HepG2 (cell line): Measurements from ENCODE around the gene KIF26B.

Source experiments
- CHD2 ChIP-seq: IDR thresholded peaks from 2 replicates; pipeline ENCODE4 v1.6.1; 2011; ENCODE audit warnings: low read depth, low read length, improper control_type of control experiment
- EP300 ChIP-seq, 3 experiments: sonication (generic) in 1 of 3; formaldehyde crosslinking in 1 of 3; IDR thresholded peaks; 2 replicates each; pipeline versions ENCODE4 v1.5.1 to v1.6.1; 2011 to 2020; ENCODE audit warnings: low read depth in 2 of 3, low read length in 2 of 3, borderline replicate concordance in 1 of 3, improper control_type of control experiment in 1 of 3, mild to moderate bottlenecking in 1 of 3, missing genetic modification reagents in 1 of 3, moderate library complexity in 1 of 3
- FOXM1 ChIP-seq: sonication (generic); formaldehyde crosslinking; IDR thresholded peaks from 2 replicates; pipeline ENCODE4 v1.5.0; 2020; ENCODE audit warnings: missing genetic modification reagents
- HOXA3 ChIP-seq: sonication (generic); formaldehyde crosslinking; IDR thresholded peaks from 2 replicates; pipeline ENCODE4 v1.5.0; 2020; ENCODE audit warnings: missing genetic modification reagents
- SP5 ChIP-seq: IDR thresholded peaks from 2 replicates; pipeline ENCODE4 v1.6.1; 2016; ENCODE audit warnings: low read depth, borderline replicate concordance
- ZNF530 ChIP-seq: sonication (generic); formaldehyde crosslinking; IDR thresholded peaks from 2 replicates; pipeline ENCODE4 v1.5.0; 2020; ENCODE audit warnings: low read depth, mild to moderate bottlenecking, missing genetic modification reagents
- ZNF549 ChIP-seq: sonication (generic); formaldehyde crosslinking; IDR thresholded peaks from 2 replicates; pipeline ENCODE4 v1.5.0; 2020; ENCODE audit warnings: missing genetic modification reagents
- ZNF749 ChIP-seq: sonication (generic); formaldehyde crosslinking; IDR thresholded peaks from 2 replicates; pipeline ENCODE4 v1.8.0; 2022; ENCODE audit warnings: mild to moderate bottlenecking, missing genetic modification reagents, moderate library complexity, borderline replicate concordance
- TF ChIP-seq, protein P1 (sequence below), 2 experiments: sonication (generic) in 1 of 2; formaldehyde crosslinking in 1 of 2; IDR thresholded peaks; 2 replicates each; pipeline versions ENCODE4 v1.5.1 to v1.6.1; 2011 to 2020; ENCODE audit warnings: borderline replicate concordance in 1 of 2, low read depth in 1 of 2, low read length in 1 of 2, mild to moderate bottlenecking in 1 of 2, missing genetic modification reagents in 1 of 2, moderate library complexity in 1 of 2
- TF ChIP-seq, protein P2 (sequence below): sonication (generic); formaldehyde crosslinking; IDR thresholded peaks from 2 replicates; pipeline ENCODE4 v1.5.0; 2020; ENCODE audit warnings: missing genetic modification reagents
- TF ChIP-seq, protein P3 (sequence below): sonication (generic); formaldehyde crosslinking; IDR thresholded peaks from 2 replicates; pipeline ENCODE4 v1.5.0; 2020; ENCODE audit warnings: mild to moderate bottlenecking, missing genetic modification reagents, moderate library complexity

DNA sequence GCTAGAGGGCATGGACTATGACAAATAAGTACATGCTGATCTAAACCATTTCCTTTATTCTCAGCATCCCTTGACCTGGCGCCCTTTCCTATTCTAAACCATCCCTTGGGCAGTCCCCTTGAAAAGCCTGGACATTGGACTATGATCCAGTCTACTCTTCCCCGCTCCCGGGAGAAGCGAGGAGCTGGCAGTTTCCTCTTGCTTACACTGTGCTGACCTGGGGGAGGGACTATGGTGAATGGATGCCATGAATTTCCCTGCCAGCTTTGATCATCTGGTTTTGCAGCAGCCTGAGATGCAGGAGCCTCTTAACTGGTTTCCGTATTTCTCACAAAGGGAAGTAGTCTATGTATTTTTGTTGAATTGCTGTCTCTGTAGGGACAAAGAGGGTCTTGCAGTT, 121.7 kb downstream of the KIF26B start:
- TF ChIP-seq, protein P1, sequence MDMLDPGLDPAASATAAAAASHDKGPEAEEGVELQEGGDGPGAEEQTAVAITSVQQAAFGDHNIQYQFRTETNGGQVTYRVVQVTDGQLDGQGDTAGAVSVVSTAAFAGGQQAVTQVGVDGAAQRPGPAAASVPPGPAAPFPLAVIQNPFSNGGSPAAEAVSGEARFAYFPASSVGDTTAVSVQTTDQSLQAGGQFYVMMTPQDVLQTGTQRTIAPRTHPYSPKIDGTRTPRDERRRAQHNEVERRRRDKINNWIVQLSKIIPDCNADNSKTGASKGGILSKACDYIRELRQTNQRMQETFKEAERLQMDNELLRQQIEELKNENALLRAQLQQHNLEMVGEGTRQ (IDR thresholded peaks at IDR 0.05; ENCODE audit: low read depth, low read length) = no peak
- TF ChIP-seq, protein P1 (CRISPR knock-in tag; IDR thresholded peaks at IDR 0.05; ENCODE audit: borderline replicate concordance) = no peak
- TF ChIP-seq, protein P2, sequence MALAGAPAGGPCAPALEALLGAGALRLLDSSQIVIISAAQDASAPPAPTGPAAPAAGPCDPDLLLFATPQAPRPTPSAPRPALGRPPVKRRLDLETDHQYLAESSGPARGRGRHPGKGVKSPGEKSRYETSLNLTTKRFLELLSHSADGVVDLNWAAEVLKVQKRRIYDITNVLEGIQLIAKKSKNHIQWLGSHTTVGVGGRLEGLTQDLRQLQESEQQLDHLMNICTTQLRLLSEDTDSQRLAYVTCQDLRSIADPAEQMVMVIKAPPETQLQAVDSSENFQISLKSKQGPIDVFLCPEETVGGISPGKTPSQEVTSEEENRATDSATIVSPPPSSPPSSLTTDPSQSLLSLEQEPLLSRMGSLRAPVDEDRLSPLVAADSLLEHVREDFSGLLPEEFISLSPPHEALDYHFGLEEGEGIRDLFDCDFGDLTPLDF = no peak
- TF ChIP-seq ZNF530 (CRISPR knock-in tag) (no peak), ZNF549 (no peak), FOXM1 (CRISPR knock-in tag) (no peak), HOXA3 (CRISPR knock-in tag) (no peak), EP300 (IDR thresholded peaks at IDR 0.05; ENCODE audit: low read depth in 2 of 2, low read length in 2 of 2) (no peak), EP300 (CRISPR knock-in tag; IDR thresholded peaks at IDR 0.05; ENCODE audit: borderline replicate concordance) (no peak), CHD2 (no peak), ZNF749 (CRISPR knock-in tag) (no peak), SP5 (CRISPR knock-in tag) (no peak)
- TF ChIP-seq, protein P3, sequence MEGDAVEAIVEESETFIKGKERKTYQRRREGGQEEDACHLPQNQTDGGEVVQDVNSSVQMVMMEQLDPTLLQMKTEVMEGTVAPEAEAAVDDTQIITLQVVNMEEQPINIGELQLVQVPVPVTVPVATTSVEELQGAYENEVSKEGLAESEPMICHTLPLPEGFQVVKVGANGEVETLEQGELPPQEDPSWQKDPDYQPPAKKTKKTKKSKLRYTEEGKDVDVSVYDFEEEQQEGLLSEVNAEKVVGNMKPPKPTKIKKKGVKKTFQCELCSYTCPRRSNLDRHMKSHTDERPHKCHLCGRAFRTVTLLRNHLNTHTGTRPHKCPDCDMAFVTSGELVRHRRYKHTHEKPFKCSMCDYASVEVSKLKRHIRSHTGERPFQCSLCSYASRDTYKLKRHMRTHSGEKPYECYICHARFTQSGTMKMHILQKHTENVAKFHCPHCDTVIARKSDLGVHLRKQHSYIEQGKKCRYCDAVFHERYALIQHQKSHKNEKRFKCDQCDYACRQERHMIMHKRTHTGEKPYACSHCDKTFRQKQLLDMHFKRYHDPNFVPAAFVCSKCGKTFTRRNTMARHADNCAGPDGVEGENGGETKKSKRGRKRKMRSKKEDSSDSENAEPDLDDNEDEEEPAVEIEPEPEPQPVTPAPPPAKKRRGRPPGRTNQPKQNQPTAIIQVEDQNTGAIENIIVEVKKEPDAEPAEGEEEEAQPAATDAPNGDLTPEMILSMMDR = no peak
